Endothelial cell of umbilical vein (primary cell): ENCODE results near the gene DDX23. TPM values are rescaled to one million over a fixed set of nuclear protein-coding genes. Genes with fewer than 3 reads are reported as not detected.

Source experiments
- BruUV-seq: library from RNA; stranded (reverse); fragments of 400-500 nt; replicated peaks from 2 replicates; lab custom pipeline; 2021; lab: Mats Ljungman, UMichigan
- CTCF ChIA-PET: fragments of 300-600, 350-600 bp; sonication (Branson Sonifier 250); formaldehyde crosslinking; loops from one replicate; lab custom pipeline; 2021; ENCODE audit warnings: antibody characterized with exemption, inconsistent platforms; lab: Charles Lee
- POLR2A ChIA-PET: fragments of 300-600, 350-600 bp; sonication (Branson Sonifier 250); formaldehyde crosslinking; loops from one replicate; lab custom pipeline; 2021; ENCODE audit warnings: antibody characterized with exemption, inconsistent platforms; lab: Charles Lee
- DNase-seq: peaks from one replicate; pipeline ENCODE4 v3.0.0-alpha.2; 2011; ENCODE audit warnings: low read depth, low spot score
- FAIRE-seq: peaks from 2 replicates; lab custom pipeline; 2011; peaks lifted over from hg19 to GRCh38; lab: Jason Lieb, UNC
- H2AFZ ChIP-seq: 2 replicates; pipeline ENCODE4 v1.6.0; 2012; ENCODE audit warnings: low read depth, low read length, control low read depth, inconsistent platforms
- H3K27ac ChIP-seq: 2 replicates; pipeline ENCODE4 v1.5.1; 2011; ENCODE audit warnings: low read depth, mild to moderate bottlenecking, control low read depth, low read length, moderate library complexity; ENCODE audit not compliant: insufficient read depth
- H3K27me3 ChIP-seq, 2 experiments: 2 replicates each; pipeline versions ENCODE4 v1.6.0 to v1.6.1; 2011; ENCODE audit warnings: low read length in 2 of 2, mixed read lengths in 1 of 2; ENCODE audit not compliant: control insufficient read depth in 2 of 2, insufficient read depth in 2 of 2
- H3K36me3 ChIP-seq, 2 experiments: 2 replicates in 1 of 2; 3 replicates in 1 of 2; pipeline ENCODE4 v1.5.1; 2011; ENCODE audit warnings: low read length in 2 of 2, mild to moderate bottlenecking in 1 of 2, moderate library complexity in 1 of 2; ENCODE audit not compliant: control insufficient read depth in 2 of 2, insufficient read depth in 2 of 2; ENCODE audit errors: extremely low read depth in 1 of 2
- H3K4me1 ChIP-seq: 3 replicates; pipeline ENCODE4 v1.5.1; 2011; ENCODE audit warnings: mild to moderate bottlenecking, low read length; ENCODE audit not compliant: control insufficient read depth, insufficient read depth; ENCODE audit errors: extremely low read depth
- H3K4me2 ChIP-seq: 2 replicates; pipeline ENCODE4 v1.6.1; 2011; ENCODE audit warnings: low read length, control low read depth, mixed read lengths; ENCODE audit not compliant: insufficient read depth
- H3K4me3 ChIP-seq, 3 experiments: fragments of 200-600 bp in 1 of 3; sonication (generic), shearing (Covaris generic) in 1 of 3; replicated peaks in 1 of 3; 2 replicates each; pipeline ENCODE4 v1.5.1; 2011 to 2016; ENCODE audit warnings: control low read depth in 3 of 3, low read length in 3 of 3, mild to moderate bottlenecking in 2 of 3, inconsistent platforms in 1 of 3, low read depth in 1 of 3, moderate library complexity in 1 of 3; ENCODE audit not compliant: insufficient read depth in 1 of 3
- H3K79me2 ChIP-seq: 2 replicates; pipeline ENCODE4 v1.6.0; 2012; ENCODE audit warnings: low read length, inconsistent platforms; ENCODE audit not compliant: control insufficient read depth, insufficient read depth
- H3K9ac ChIP-seq: replicated peaks from 2 replicates; pipeline ENCODE3; 2011; ENCODE audit warnings: low read length, control low read depth; ENCODE audit not compliant: insufficient read depth; ENCODE audit errors: extremely low read depth
- H3K9me1 ChIP-seq: replicated peaks from 3 replicates; pipeline ENCODE4 v1.6.0; 2011; ENCODE audit warnings: mild to moderate bottlenecking, low read length; ENCODE audit not compliant: control insufficient read depth, insufficient read depth; ENCODE audit errors: extremely low read depth
- H3K9me3 ChIP-seq: replicated peaks from 2 replicates; pipeline ENCODE4 v1.5.1; 2012; ENCODE audit warnings: low read length, inconsistent platforms; ENCODE audit not compliant: control insufficient read depth, insufficient read depth
- H4K20me1 ChIP-seq: replicated peaks from 2 replicates; pipeline ENCODE3; 2011; ENCODE audit warnings: mild to moderate bottlenecking, low read length; ENCODE audit not compliant: control insufficient read depth, insufficient read depth; ENCODE audit errors: extremely low read depth
- EZH2 ChIP-seq: IDR thresholded peaks from 2 replicates; pipeline ENCODE4 v1.6.1; 2012; ENCODE audit warnings: borderline replicate concordance, low read depth, mild to moderate bottlenecking, moderate library complexity, low read length, inconsistent platforms; ENCODE audit not compliant: severe bottlenecking
- FOS ChIP-seq: IDR thresholded peaks from 2 replicates; pipeline ENCODE4 v1.6.1; 2011; ENCODE audit warnings: mild to moderate bottlenecking, low read length, moderate library complexity, borderline replicate concordance; ENCODE audit not compliant: insufficient read depth
- GATA2 ChIP-seq: IDR thresholded peaks from 2 replicates; pipeline ENCODE4 v1.7.0; 2011; ENCODE audit warnings: low read depth, mild to moderate bottlenecking, moderate library complexity, mixed read lengths, low read length; ENCODE audit not compliant: insufficient read length, insufficient read depth
- JUN ChIP-seq: IDR thresholded peaks from 2 replicates; pipeline ENCODE4 v1.6.1; 2011; ENCODE audit warnings: borderline replicate concordance, low read depth; ENCODE audit not compliant: insufficient read length, insufficient read depth
- MYC ChIP-seq: IDR thresholded peaks from one replicate; pipeline ENCODE4 v1.6.1; 2011; ENCODE audit warnings: mild to moderate bottlenecking, low read depth, low read length
- POLR2A ChIP-seq: IDR thresholded peaks from 2 replicates; pipeline ENCODE4 v1.6.1; 2012; ENCODE audit warnings: low read depth, mild to moderate bottlenecking, control low read depth, low read length
- POLR2AphosphoS5 ChIP-seq: IDR thresholded peaks from 2 replicates; pipeline ENCODE4 v1.6.1; 2012; ENCODE audit warnings: low read depth, mild to moderate bottlenecking, control low read depth, low read length, moderate library complexity; ENCODE audit not compliant: insufficient read depth
- dilution Hi-C: fragments of 300-500 bp; cut with MboI; formaldehyde crosslinking; loops from one replicate; pipeline ENCODE4 v1.15.0; 2019; ENCODE audit warnings: low sequenced_read_pairs; ENCODE audit not compliant: extremely low pct_ligation_motif_present
- intact Hi-C: fragments of 100-400 bp; cut with micrococcal nuclease; formaldehyde crosslinking; loops from one replicate; pipeline ENCODE4 v1.10.0; 2022
- polyA plus RNA-seq, 4 experiments: library from polyadenylated mRNA; depleted of rRNA in 3 of 4; stranded (reverse) in 3 of 4; unstranded in 1 of 4; fragments of >200 nt; gene quantifications; 2 replicates each; pipeline versions ENCODE4 v1.2.1 to v1.2.3, GENCODE V29; 2011 to 2012; ENCODE audit warnings: missing spikeins in 1 of 4
- total RNA-seq: library from RNA; stranded (reverse); gene quantifications from 2 replicates; pipeline ENCODE4 v1.2.3, GENCODE V29; 2021
- TF ChIP-seq, protein P1 (sequence below), 2 donors: IDR thresholded peaks; 1 replicate in 1 of 2; 2 replicates in 1 of 2; pipeline ENCODE4 v1.5.1; 2011; ENCODE audit warnings: low read length in 2 of 2, mild to moderate bottlenecking in 2 of 2, moderate library complexity in 2 of 2, control low read depth in 1 of 2, inconsistent platforms in 1 of 2, low read depth in 1 of 2; ENCODE audit not compliant: insufficient read depth in 1 of 2; ENCODE audit errors: extremely low read depth in 1 of 2
- TF ChIP-seq, protein P2 (sequence below): IDR thresholded peaks from 2 replicates; pipeline ENCODE4 v1.6.1; 2011; ENCODE audit not compliant: insufficient read depth, insufficient read length

Gene DDX23
- total and polyA plus RNA-seq, 2 donors (not counting 3 experiments of a cell fraction or from before 2014, with no cell fraction given), result 56.0 to 107 TPM

DNA sequence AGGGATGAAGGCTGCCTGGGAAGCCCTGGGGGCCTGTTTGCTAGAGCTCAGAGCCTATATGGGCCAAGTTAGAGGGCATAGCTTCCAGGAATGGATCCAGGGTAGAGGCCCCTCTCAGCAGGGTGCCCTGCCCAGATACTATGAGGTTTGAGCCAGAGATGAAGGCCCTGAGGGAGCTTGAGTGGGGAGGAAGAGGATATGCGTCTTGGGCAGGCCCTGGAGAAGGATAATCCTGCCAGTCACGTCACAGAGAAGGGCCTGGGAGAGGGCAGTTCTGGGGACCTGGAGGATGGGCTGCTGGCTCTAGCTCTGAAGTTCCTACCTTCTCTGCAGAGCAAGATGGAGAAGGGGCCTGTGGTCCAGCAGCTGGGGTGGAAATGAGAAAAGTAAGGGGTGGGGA, 39.6 kb downstream of the DDX23 start:
- Histone ChIP-seq H3K4me3 (no peak overlapping the region), H2AFZ (no peak overlapping the region), H3K9me3 (no peaks in the 10 kb centered on the region), H4K20me1 (no peaks in the 10 kb centered on the region), H3K27ac (no peak overlapping the region), H3K4me2 (no peak overlapping the region), H3K79me2 (no peaks in the 10 kb centered on the region), H3K9me1 (no peaks in the 10 kb centered on the region), H3K4me1 (peaks cover 16% of the 10 kb centered on the region), H3K9ac (no peak overlapping the region), H3K27me3 (no peaks in the 10 kb centered on the region), H3K36me3 (no peaks in the 10 kb centered on the region)
- DNase-seq (no peak), FAIRE-seq (no peak)
- POLR2A ChIA-PET, result no interaction called here
- TF ChIP-seq POLR2AphosphoS5 (no peak), GATA2 (no peak), EZH2 (no peak), POLR2A (no peak), JUN (no peak), FOS (no peak), MYC (no peak)
- TF ChIP-seq, protein P1, sequence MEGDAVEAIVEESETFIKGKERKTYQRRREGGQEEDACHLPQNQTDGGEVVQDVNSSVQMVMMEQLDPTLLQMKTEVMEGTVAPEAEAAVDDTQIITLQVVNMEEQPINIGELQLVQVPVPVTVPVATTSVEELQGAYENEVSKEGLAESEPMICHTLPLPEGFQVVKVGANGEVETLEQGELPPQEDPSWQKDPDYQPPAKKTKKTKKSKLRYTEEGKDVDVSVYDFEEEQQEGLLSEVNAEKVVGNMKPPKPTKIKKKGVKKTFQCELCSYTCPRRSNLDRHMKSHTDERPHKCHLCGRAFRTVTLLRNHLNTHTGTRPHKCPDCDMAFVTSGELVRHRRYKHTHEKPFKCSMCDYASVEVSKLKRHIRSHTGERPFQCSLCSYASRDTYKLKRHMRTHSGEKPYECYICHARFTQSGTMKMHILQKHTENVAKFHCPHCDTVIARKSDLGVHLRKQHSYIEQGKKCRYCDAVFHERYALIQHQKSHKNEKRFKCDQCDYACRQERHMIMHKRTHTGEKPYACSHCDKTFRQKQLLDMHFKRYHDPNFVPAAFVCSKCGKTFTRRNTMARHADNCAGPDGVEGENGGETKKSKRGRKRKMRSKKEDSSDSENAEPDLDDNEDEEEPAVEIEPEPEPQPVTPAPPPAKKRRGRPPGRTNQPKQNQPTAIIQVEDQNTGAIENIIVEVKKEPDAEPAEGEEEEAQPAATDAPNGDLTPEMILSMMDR (IDR thresholded peaks at IDR 0.05; ENCODE audit: extremely low read depth in 1 of 2, insufficient read depth in 1 of 2, low read depth in 1 of 2, low read length in 2 of 2), result no peak
- TF ChIP-seq, protein P2, sequence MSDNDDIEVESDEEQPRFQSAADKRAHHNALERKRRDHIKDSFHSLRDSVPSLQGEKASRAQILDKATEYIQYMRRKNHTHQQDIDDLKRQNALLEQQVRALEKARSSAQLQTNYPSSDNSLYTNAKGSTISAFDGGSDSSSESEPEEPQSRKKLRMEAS, result no peak
- no TSS peak for BruUV-seq
- dilution Hi-C loops, result no loop called here
- intact Hi-C loops, result no loop called here
- CTCF ChIA-PET, result interaction anchor here (1.1 to 3.3 kb wide), 2 partner anchors 17 to 59 kb away, joined by 3 to 14 read pairs; no protein-coding TSS in a partner anchor
